HepG2 (cell line): ENCODE results near the gene COCH. TPM values are rescaled to one million over a fixed set of nuclear protein-coding genes. Genes with fewer than 3 reads are reported as not detected.

Source experiments
- ATAC-seq: fragments of 200-7000 bp; cut with Tn5 transposase; 3 replicates; pipeline ENCODE4 v1.9.1; 2020; ENCODE audit warnings: mild to moderate bottlenecking, moderate library complexity
- BruUV-seq: library from RNA; stranded (reverse); fragments of 400-500 nt; replicated peaks from 2 replicates; lab custom pipeline; 2021; lab: Mats Ljungman, UMichigan
- CTCF ChIA-PET: fragments of 300-600 bp; formaldehyde crosslinking; extraction: SDS; loops from one replicate; lab custom pipeline; 2021; ENCODE audit warnings: low total read pairs, inconsistent platforms, low intra/inter-chr PET ratio; lab: Yijun Ruan, JAX
- POLR2A ChIA-PET: fragments of 350-600 bp; sonication (Branson Sonifier 250); formaldehyde crosslinking; loops from one replicate; lab custom pipeline; 2020; ENCODE audit warnings: antibody characterized with exemption, inconsistent platforms; lab: Yijun Ruan, JAX
- DNase-seq: peaks from one replicate; pipeline ENCODE4 v3.0.0-alpha.2; 2015; ENCODE audit warnings: low spot score
- FAIRE-seq: peaks from 3 replicates; lab custom pipeline; 2011; peaks lifted over from hg19 to GRCh38; lab: Jason Lieb, UNC
- H2AFZ ChIP-seq: one replicate; pipeline ENCODE4 v1.6.1; 2011; ENCODE audit warnings: low read length, inconsistent platforms
- H3K27ac ChIP-seq: fragments of 300-600 bp; 3 replicates; pipeline ENCODE4 v1.8.0; 2011; ENCODE audit warnings: mixed run types, mild to moderate bottlenecking, mixed read lengths, low read length, inconsistent platforms; ENCODE audit not compliant: insufficient read depth; ENCODE audit errors: extremely low read length
- H3K27me3 ChIP-seq, 2 experiments: fragments of 200-600 bp in 1 of 2; 2 replicates in 1 of 2; 3 replicates in 1 of 2; pipeline versions ENCODE4 v1.6.0 to v1.8.0; 2011; ENCODE audit warnings: low read length in 2 of 2, mild to moderate bottlenecking in 2 of 2, moderate library complexity in 2 of 2, inconsistent platforms in 1 of 2; ENCODE audit not compliant: insufficient read depth in 2 of 2, control insufficient read depth in 1 of 2
- H3K36me3 ChIP-seq, 2 experiments: fragments of 200-600 bp in 1 of 2; replicated peaks in 1 of 2; 2 replicates in 1 of 2; 3 replicates in 1 of 2; pipeline versions ENCODE4 v1.5.1 to v1.8.0; 2011; ENCODE audit warnings: low read length in 2 of 2, inconsistent platforms in 1 of 2; ENCODE audit not compliant: insufficient read depth in 2 of 2, control insufficient read depth in 1 of 2
- H3K4me1 ChIP-seq: 2 replicates; pipeline ENCODE4 v1.5.1; 2012; ENCODE audit warnings: low read length, inconsistent platforms; ENCODE audit not compliant: insufficient read depth
- H3K4me2 ChIP-seq: 2 replicates; pipeline ENCODE4 v1.6.0; 2011; ENCODE audit warnings: low read depth, low read length, inconsistent platforms
- H3K4me3 ChIP-seq, 3 experiments: fragments of 200-600 bp in 1 of 3; sonication (generic), shearing (Covaris generic) in 1 of 3; replicated peaks in 1 of 3; 2 replicates each; pipeline ENCODE4 v1.5.1; 2011 to 2016; ENCODE audit warnings: low read length in 3 of 3, inconsistent platforms in 2 of 3, low read depth in 2 of 3, mild to moderate bottlenecking in 2 of 3, control low read depth in 1 of 3, mixed read lengths in 1 of 3; ENCODE audit not compliant: insufficient read depth in 1 of 3
- H3K79me2 ChIP-seq: one replicate; pipeline ENCODE4 v1.6.1; 2011; ENCODE audit warnings: low read length, inconsistent platforms; ENCODE audit not compliant: insufficient read depth
- H3K9ac ChIP-seq: 2 replicates; pipeline ENCODE4 v1.6.0; 2011; ENCODE audit warnings: mild to moderate bottlenecking, low read depth, low read length, inconsistent platforms; ENCODE audit not compliant: insufficient read depth
- H3K9me3 ChIP-seq: 2 replicates; pipeline ENCODE4 v1.5.1; 2012; ENCODE audit warnings: mild to moderate bottlenecking, low read length
- H4K20me1 ChIP-seq: 2 replicates; pipeline ENCODE4 v1.6.0; 2011; ENCODE audit warnings: inconsistent platforms, mild to moderate bottlenecking, low read length, moderate library complexity; ENCODE audit not compliant: insufficient read depth
- ARID2 ChIP-seq: sonication (generic); formaldehyde crosslinking; IDR thresholded peaks from 2 replicates; pipeline ENCODE4 v1.8.1; 2022; ENCODE audit warnings: mild to moderate bottlenecking, missing genetic modification reagents, borderline replicate concordance
- ATAD3A ChIP-seq: sonication (generic); formaldehyde crosslinking; IDR thresholded peaks from 2 replicates; pipeline ENCODE4 v1.4.0; 2020; ENCODE audit warnings: missing genetic modification reagents
- NCOA5 ChIP-seq: sonication (generic); formaldehyde crosslinking; IDR thresholded peaks from 2 replicates; pipeline ENCODE4 v1.4.0; 2020; ENCODE audit warnings: missing genetic modification reagents
- SMYD3 ChIP-seq: sonication (generic); formaldehyde crosslinking; IDR thresholded peaks from 2 replicates; pipeline ENCODE4 v1.8.1; 2023; ENCODE audit warnings: mild to moderate bottlenecking, missing genetic modification reagents
- SUZ12 ChIP-seq: fragments of 150-350 bp; IDR thresholded peaks from 2 replicates; pipeline ENCODE4 v1.6.1; 2014; ENCODE audit warnings: low read depth, low read length
- THYN1 ChIP-seq: sonication (generic); formaldehyde crosslinking; IDR thresholded peaks from 2 replicates; pipeline ENCODE4 v1.8.1; 2023; ENCODE audit warnings: low read depth, mild to moderate bottlenecking, moderate library complexity, missing genetic modification reagents, borderline replicate concordance
- ZFY ChIP-seq: sonication (generic); formaldehyde crosslinking; IDR thresholded peaks from 2 replicates; pipeline ENCODE4 v1.4.0; 2020; ENCODE audit warnings: missing genetic modification reagents
- ZNF350 ChIP-seq: sonication (generic); formaldehyde crosslinking; IDR thresholded peaks from 2 replicates; pipeline ENCODE4 v1.4.0; 2020; ENCODE audit warnings: mild to moderate bottlenecking, low read depth, missing genetic modification reagents, borderline replicate concordance
- ZNF788 ChIP-seq: sonication (generic); formaldehyde crosslinking; IDR thresholded peaks from 2 replicates; pipeline ENCODE4 v1.5.0; 2020; ENCODE audit warnings: mild to moderate bottlenecking, missing genetic modification reagents, borderline replicate concordance
- in situ Hi-C: cut with HindIII; loops from 2 replicates; pipeline ENCODE4 v1.10.0; 2017; ENCODE audit warnings: low pct_unique_long_range_greater_than_20kb; ENCODE audit not compliant: extremely low pct_ligation_motif_present
- intact Hi-C: fragments of 100-400 bp; cut with micrococcal nuclease; formaldehyde crosslinking; loops from one replicate; pipeline ENCODE4 v1.10.0; 2022; ENCODE audit not compliant: unreplicated experiment
- polyA plus RNA-seq, 8 experiments: library from polyadenylated mRNA; depleted of rRNA in 3 of 8; stranded (reverse) in 7 of 8; unstranded in 1 of 8; fragments of >200 nt; fragmentation: Illumina TruSeq in 4 of 8; extraction: Trizol in 4 of 8; gene quantifications; 2 replicates each; pipeline versions ENCODE4 v1.2.1 to v1.2.3, GENCODE V29; 2011 to 2016; ENCODE audit warnings: low read depth in 4 of 8, missing spikeins in 1 of 8, mixed read lengths in 1 of 8; ENCODE audit not compliant: insufficient read depth in 1 of 8
- total RNA-seq, 5 experiments: library from RNA; depleted of rRNA; stranded (reverse); fragments of >200 nt; fragmentation: Illumina TruSeq; extraction: Trizol; gene quantifications; 2 replicates each; pipeline ENCODE4 v1.2.3, GENCODE V29; 2016; ENCODE audit warnings: low read depth in 1 of 5
- TF ChIP-seq, protein P1 (sequence below): sonication (generic); formaldehyde crosslinking; IDR thresholded peaks from 2 replicates; pipeline ENCODE4 v1.4.0; 2020; ENCODE audit warnings: missing genetic modification reagents, mild to moderate bottlenecking, borderline replicate concordance
- TF ChIP-seq, protein P2 (sequence below): sonication (generic); formaldehyde crosslinking; conservative IDR thresholded peaks from 2 replicates; pipeline ENCODE4 v1.8.0; 2022; ENCODE audit warnings: low read depth, missing genetic modification reagents
- TF ChIP-seq, protein P3 (sequence below): sonication (generic); formaldehyde crosslinking; IDR thresholded peaks from 2 replicates; pipeline ENCODE4 v1.8.0; 2022; ENCODE audit warnings: missing genetic modification reagents, mild to moderate bottlenecking, moderate library complexity, borderline replicate concordance

Gene COCH
- total and polyA plus RNA-seq, 2 of the 13 experiments (the other 11 are each of a cell fraction or from before 2014, with no cell fraction given): 78.2 to 79.3 TPM

DNA sequence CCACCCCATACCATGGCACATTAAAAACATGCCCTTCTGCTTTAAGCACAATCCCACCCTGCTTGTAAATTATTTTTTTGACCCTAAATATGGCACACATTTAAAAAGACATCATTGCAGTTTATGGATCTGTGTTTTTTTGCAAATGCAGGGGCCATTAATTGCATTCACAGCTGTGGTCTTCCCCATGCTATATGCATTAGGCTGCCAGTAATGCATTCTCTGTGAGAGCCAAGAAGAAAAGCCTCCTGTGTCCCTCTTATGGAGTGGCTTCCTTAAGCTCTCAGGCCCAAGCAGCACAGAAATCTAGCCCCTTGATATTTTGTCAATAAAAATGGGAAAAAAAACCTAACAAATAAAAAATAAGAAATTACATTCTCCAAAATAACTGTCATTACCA, 20.4 kb upstream of the COCH start:
- Histone ChIP-seq H3K4me1 (peaks cover 17% of the 10 kb centered on the region), H3K27ac (no peak overlapping the region), H3K4me3 (no peak overlapping the region), H3K27me3 (no peaks in the 10 kb centered on the region), H4K20me1 (no peaks in the 10 kb centered on the region), H3K9ac (no peak overlapping the region), H3K79me2 (no peaks in the 10 kb centered on the region), H3K9me3 (no peaks in the 10 kb centered on the region), H3K4me2 (no peak overlapping the region)
- FAIRE-seq (no peak), ATAC-seq (no peak), DNase-seq (no peak)
- ChIA-PET POLR2A (no interaction called here), CTCF (no interaction called here)
- in situ Hi-C loops (no loop called here), intact Hi-C loops (no loop called here)
- BruUV-seq: no TSS peak
- TF ChIP-seq SUZ12: no peak
- TF ChIP-seq, protein P1, sequence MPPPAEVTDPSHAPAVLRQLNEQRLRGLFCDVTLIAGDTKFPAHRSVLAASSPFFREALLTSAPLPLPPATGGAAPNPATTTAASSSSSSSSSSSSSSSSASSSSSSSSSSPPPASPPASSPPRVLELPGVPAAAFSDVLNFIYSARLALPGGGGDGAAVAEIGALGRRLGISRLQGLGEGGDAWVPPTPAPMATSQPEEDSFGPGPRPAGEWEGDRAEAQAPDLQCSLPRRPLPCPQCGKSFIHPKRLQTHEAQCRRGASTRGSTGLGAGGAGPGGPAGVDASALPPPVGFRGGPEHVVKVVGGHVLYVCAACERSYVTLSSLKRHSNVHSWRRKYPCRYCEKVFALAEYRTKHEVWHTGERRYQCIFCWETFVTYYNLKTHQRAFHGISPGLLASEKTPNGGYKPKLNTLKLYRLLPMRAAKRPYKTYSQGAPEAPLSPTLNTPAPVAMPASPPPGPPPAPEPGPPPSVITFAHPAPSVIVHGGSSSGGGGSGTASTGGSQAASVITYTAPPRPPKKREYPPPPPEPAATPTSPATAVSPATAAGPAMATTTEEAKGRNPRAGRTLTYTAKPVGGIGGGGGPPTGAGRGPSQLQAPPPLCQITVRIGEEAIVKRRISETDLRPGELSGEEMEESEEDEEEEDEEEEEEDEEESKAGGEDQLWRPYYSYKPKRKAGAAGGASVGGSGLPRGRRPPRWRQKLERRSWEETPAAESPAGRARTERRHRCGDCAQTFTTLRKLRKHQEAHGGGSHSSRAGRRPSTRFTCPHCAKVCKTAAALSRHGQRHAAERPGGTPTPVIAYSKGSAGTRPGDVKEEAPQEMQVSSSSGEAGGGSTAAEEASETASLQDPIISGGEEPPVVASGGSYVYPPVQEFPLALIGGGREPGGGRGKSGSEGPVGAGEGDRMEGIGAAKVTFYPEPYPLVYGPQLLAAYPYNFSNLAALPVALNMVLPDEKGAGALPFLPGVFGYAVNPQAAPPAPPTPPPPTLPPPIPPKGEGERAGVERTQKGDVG (CRISPR knock-in tag): no peak
- TF ChIP-seq, protein P2, sequence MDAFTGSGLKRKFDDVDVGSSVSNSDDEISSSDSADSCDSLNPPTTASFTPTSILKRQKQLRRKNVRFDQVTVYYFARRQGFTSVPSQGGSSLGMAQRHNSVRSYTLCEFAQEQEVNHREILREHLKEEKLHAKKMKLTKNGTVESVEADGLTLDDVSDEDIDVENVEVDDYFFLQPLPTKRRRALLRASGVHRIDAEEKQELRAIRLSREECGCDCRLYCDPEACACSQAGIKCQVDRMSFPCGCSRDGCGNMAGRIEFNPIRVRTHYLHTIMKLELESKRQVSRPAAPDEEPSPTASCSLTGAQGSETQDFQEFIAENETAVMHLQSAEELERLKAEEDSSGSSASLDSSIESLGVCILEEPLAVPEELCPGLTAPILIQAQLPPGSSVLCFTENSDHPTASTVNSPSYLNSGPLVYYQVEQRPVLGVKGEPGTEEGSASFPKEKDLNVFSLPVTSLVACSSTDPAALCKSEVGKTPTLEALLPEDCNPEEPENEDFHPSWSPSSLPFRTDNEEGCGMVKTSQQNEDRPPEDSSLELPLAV (CRISPR knock-in tag): no peak
- no peak for TF ChIP-seq THYN1 (CRISPR knock-in tag)
- TF ChIP-seq, protein P3, sequence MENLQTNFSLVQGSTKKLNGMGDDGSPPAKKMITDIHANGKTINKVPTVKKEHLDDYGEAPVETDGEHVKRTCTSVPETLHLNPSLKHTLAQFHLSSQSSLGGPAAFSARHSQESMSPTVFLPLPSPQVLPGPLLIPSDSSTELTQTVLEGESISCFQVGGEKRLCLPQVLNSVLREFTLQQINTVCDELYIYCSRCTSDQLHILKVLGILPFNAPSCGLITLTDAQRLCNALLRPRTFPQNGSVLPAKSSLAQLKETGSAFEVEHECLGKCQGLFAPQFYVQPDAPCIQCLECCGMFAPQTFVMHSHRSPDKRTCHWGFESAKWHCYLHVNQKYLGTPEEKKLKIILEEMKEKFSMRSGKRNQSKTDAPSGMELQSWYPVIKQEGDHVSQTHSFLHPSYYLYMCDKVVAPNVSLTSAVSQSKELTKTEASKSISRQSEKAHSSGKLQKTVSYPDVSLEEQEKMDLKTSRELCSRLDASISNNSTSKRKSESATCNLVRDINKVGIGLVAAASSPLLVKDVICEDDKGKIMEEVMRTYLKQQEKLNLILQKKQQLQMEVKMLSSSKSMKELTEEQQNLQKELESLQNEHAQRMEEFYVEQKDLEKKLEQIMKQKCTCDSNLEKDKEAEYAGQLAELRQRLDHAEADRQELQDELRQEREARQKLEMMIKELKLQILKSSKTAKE: no peak
- TF ChIP-seq NCOA5 (CRISPR knock-in tag): no peak
- TF ChIP-seq ZNF350 (CRISPR knock-in tag): no peak
- no peak for TF ChIP-seq SMYD3 (CRISPR knock-in tag)
- no peak for TF ChIP-seq ARID2
- no peak for TF ChIP-seq ZFY (CRISPR knock-in tag)
- TF ChIP-seq ATAD3A (CRISPR knock-in tag): no peak
- no peak for TF ChIP-seq ZNF788 (CRISPR knock-in tag)
- TF ChIP-seq, all 625 proteins: peak for 0
- Histone ChIP-seq H2AFZ (no peak overlapping the region), H3K36me3 (no peaks in the 10 kb centered on the region)
